HepG2 (cell line): ENCODE data around the gene CEP57L1. TPM values are rescaled to one million over a fixed set of nuclear protein-coding genes. Genes with fewer than 3 reads are reported as not detected.

ENCODE experiments used
- ATF2 ChIP-seq: sonication (generic); formaldehyde crosslinking; IDR thresholded peaks from 2 replicates; pipeline ENCODE4 v1.4.0; 2020; ENCODE audit warnings: missing genetic modification reagents
- ATF6 ChIP-seq: sonication (generic); formaldehyde crosslinking; conservative IDR thresholded peaks from 2 replicates; pipeline ENCODE4 v1.4.0; 2020; ENCODE audit warnings: missing genetic modification reagents
- CENPX ChIP-seq: sonication (generic); formaldehyde crosslinking; IDR thresholded peaks from 2 replicates; pipeline ENCODE4 v1.9.0; 2021; ENCODE audit warnings: mild to moderate bottlenecking, missing genetic modification reagents, moderate library complexity
- CTCF ChIP-seq: sonication (generic); formaldehyde crosslinking; IDR thresholded peaks from 2 replicates; pipeline ENCODE4 v1.5.0; 2020; ENCODE audit warnings: mild to moderate bottlenecking, missing genetic modification reagents, moderate library complexity
- DMAP1 ChIP-seq: IDR thresholded peaks from 2 replicates; pipeline ENCODE4 v1.6.1; 2016
- E2F5 ChIP-seq: sonication (generic); formaldehyde crosslinking; conservative IDR thresholded peaks from 2 replicates; pipeline ENCODE4 v1.4.0; 2020; ENCODE audit warnings: missing genetic modification reagents
- HES4 ChIP-seq: sonication (generic); formaldehyde crosslinking; IDR thresholded peaks from 2 replicates; pipeline ENCODE4 v1.9.0; 2021; ENCODE audit warnings: mild to moderate bottlenecking, missing genetic modification reagents, borderline replicate concordance
- HNRNPK ChIP-seq: fragments of 200-400 bp; formaldehyde crosslinking; IDR thresholded peaks from 2 replicates; pipeline ENCODE4 v1.6.1; 2018; ENCODE audit warnings: low read length, low read depth, moderate library complexity, mild to moderate bottlenecking; ENCODE audit not compliant: poor library complexity, severe bottlenecking
- IKZF4 ChIP-seq: sonication (generic); formaldehyde crosslinking; IDR thresholded peaks from 2 replicates; pipeline ENCODE4 v1.5.1; 2020; ENCODE audit warnings: borderline replicate concordance, mild to moderate bottlenecking, low read depth, missing genetic modification reagents; ENCODE audit errors: not compliant biosample characterization
- KAT8 ChIP-seq: IDR thresholded peaks from 2 replicates; pipeline ENCODE4 v1.6.1; 2016; ENCODE audit warnings: missing genetic modification reagents, missing compliant biosample characterization
- RBFOX2 ChIP-seq: fragments of 200-400 bp; formaldehyde crosslinking; IDR thresholded peaks from 2 replicates; pipeline ENCODE4 v1.6.1; 2017; ENCODE audit warnings: low read depth, mild to moderate bottlenecking, low read length
- RXRB ChIP-seq: IDR thresholded peaks from 2 replicates; pipeline ENCODE4 v1.6.1; 2016; ENCODE audit warnings: borderline replicate concordance, missing genetic modification reagents, missing compliant biosample characterization
- SOX13 ChIP-seq, 3 experiments: fragments of 450-650 bp in 1 of 3; sonication (generic) in 1 of 3; formaldehyde crosslinking in 1 of 3; IDR thresholded peaks in 2 of 3; conservative IDR thresholded peaks in 1 of 3; 2 replicates each; pipeline versions ENCODE4 v1.5.0 to v1.6.1; 2016 to 2020; ENCODE audit warnings: antibody characterized with exemption in 1 of 3, mild to moderate bottlenecking in 1 of 3, missing compliant biosample characterization in 1 of 3, missing genetic modification reagents in 1 of 3, moderate library complexity in 1 of 3
- SRY ChIP-seq: sonication (generic); formaldehyde crosslinking; IDR thresholded peaks from 2 replicates; pipeline ENCODE4 v1.8.0; 2022; ENCODE audit warnings: mild to moderate bottlenecking, missing genetic modification reagents
- ZBTB14 ChIP-seq: sonication (generic); formaldehyde crosslinking; IDR thresholded peaks from 2 replicates; pipeline ENCODE4 v1.4.0; 2020; ENCODE audit warnings: missing genetic modification reagents
- ZBTB20 ChIP-seq: sonication (generic); formaldehyde crosslinking; IDR thresholded peaks from 2 replicates; pipeline ENCODE4 v1.8.1; 2023; ENCODE audit warnings: missing genetic modification reagents, low read depth, mild to moderate bottlenecking, borderline replicate concordance
- ZFP37 ChIP-seq: sonication (generic); formaldehyde crosslinking; IDR thresholded peaks from 2 replicates; pipeline ENCODE4 v1.4.0; 2020; ENCODE audit warnings: missing genetic modification reagents, borderline replicate concordance
- ZNF446 ChIP-seq: sonication (generic); formaldehyde crosslinking; IDR thresholded peaks from 2 replicates; pipeline ENCODE4 v1.5.0; 2020; ENCODE audit warnings: mild to moderate bottlenecking, missing genetic modification reagents
- ZNF484 ChIP-seq: sonication (generic); formaldehyde crosslinking; IDR thresholded peaks from 2 replicates; pipeline ENCODE4 v1.5.1; 2020; ENCODE audit warnings: mild to moderate bottlenecking, low read depth, missing genetic modification reagents, borderline replicate concordance
- ZNF709 ChIP-seq: sonication (generic); formaldehyde crosslinking; IDR thresholded peaks from 2 replicates; pipeline ENCODE4 v1.5.0; 2020; ENCODE audit warnings: mild to moderate bottlenecking, missing genetic modification reagents
- polyA plus RNA-seq, 8 experiments: library from polyadenylated mRNA; depleted of rRNA in 3 of 8; stranded (reverse) in 7 of 8; unstranded in 1 of 8; fragments of >200 nt; fragmentation: Illumina TruSeq in 4 of 8; extraction: Trizol in 4 of 8; gene quantifications; 2 replicates each; pipeline versions ENCODE4 v1.2.1 to v1.2.3, GENCODE V29; 2011 to 2016; ENCODE audit warnings: low read depth in 4 of 8, missing spikeins in 1 of 8, mixed read lengths in 1 of 8; ENCODE audit not compliant: insufficient read depth in 1 of 8
- total RNA-seq, 5 experiments: library from RNA; depleted of rRNA; stranded (reverse); fragments of >200 nt; fragmentation: Illumina TruSeq; extraction: Trizol; gene quantifications; 2 replicates each; pipeline ENCODE4 v1.2.3, GENCODE V29; 2016; ENCODE audit warnings: low read depth in 1 of 5

Gene CEP57L1
- total and polyA plus RNA-seq, 2 of the 13 experiments (the other 11 are each of a cell fraction or from before 2014, with no cell fraction given), result 7.7 to 15.5 TPM

GRCh38 chr6:109095036-109095834 is at the start of gene CEP57L1 (continued):
- no peak; the same call in 1 of the 2 replicates for TF ChIP-seq ZBTB14 (CRISPR knock-in tag)
- TF ChIP-seq RXRB (CRISPR knock-in tag), result peak; percentile 36; the same call in 1 of the 2 replicates
- TF ChIP-seq ZNF446 (CRISPR knock-in tag), result no peak; the same call in 1 of the 2 replicates
- no peak for TF ChIP-seq ATF6 (CRISPR knock-in tag)
- no peak for TF ChIP-seq CENPX
- TF ChIP-seq HES4, result no peak
- TF ChIP-seq ZNF484 (CRISPR knock-in tag), result no peak
- peak; percentile 75 for TF ChIP-seq DMAP1 (CRISPR knock-in tag)
- no peak for TF ChIP-seq ZBTB20 (CRISPR knock-in tag)
- no peak for TF ChIP-seq SRY (CRISPR knock-in tag)
- no peak for TF ChIP-seq ZNF709 (CRISPR knock-in tag)
- peak; percentile 85 for TF ChIP-seq RBFOX2
- peak; percentile 89 for TF ChIP-seq KAT8 (CRISPR knock-in tag)
- TF ChIP-seq SOX13 (IDR thresholded peaks at IDR 0.05), result no peak
- TF ChIP-seq SOX13 (CRISPR knock-in tag; conservative IDR thresholded peaks at IDR 0.05 in 1 of 2, IDR thresholded peaks at IDR 0.05 in 1 of 2), result no peak
- no peak for TF ChIP-seq ZFP37
- TF ChIP-seq ATF2, result no peak; the same call in 1 of the 2 replicates
- no peak for TF ChIP-seq CTCF (CRISPR knock-in tag)
- TF ChIP-seq IKZF4, result peak; percentile 12
- no peak for TF ChIP-seq HNRNPK
- peak; percentile 57; the same call in 1 of the 2 replicates for TF ChIP-seq E2F5 (CRISPR knock-in tag)
